Activated CD4-positive, alpha-beta T cell treated with anti-CD3 and anti-CD28 coated beads for 1 hour (primary cell): ENCODE data around the gene FICD.
"Not testable (repeated sequence)": the region's sequence is repeated elsewhere in the genome, so short reads cannot be mapped to it uniquely, and the experiment has no call there.

ENCODE experiments used
- DNase-seq: peaks from one replicate; pipeline ENCODE4 v3.0.0-alpha.2; 2020

Gene FICD

DNA sequence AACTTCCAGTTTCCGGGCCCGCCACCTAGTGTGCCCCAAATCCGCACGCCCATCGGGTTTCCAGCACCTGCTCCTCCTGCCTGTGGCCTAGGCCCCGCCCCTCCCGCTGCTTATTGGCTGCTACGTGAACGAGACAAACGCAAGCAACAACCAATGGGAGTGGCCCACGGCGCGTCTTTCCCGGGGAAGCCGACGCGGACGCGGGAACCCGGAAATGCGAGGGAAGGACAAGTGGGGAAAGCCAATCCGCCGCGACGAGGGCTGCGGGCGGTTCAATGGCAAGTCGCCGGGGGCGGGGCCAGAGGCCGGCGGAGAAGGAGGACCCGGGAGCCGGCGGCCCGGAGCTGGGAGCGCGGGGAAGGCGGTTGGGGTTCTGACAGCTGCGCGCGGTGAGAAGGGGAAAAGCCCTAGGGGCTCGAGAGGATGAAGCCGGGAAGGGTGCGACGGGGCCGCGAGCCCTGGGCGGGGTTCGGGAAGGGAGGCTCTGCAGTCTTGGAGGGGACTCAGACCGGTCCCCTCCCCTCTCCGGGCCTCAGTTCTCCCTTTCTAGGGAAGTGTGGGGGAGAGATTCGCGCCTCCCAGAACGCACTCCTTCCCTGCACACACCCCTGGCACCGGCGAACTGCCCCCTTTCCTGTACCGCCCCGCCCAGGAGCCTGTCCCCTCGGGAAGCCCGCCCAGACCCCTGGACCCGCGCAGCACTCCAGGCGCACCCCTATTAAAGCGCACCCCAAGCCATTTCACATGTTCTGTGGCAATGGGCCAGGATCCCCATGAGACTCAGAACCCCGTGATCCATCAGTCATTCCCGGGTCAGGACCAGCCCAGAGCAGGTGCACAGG, at the start of gene FICD:
Gene FICD (plus strand): TSS at position 305 of the 842 bp plus-strand sequence. CDS start 1,696 bp downstream, outside the sequence.
- peak; percentile 97 for DNase-seq

DNA sequence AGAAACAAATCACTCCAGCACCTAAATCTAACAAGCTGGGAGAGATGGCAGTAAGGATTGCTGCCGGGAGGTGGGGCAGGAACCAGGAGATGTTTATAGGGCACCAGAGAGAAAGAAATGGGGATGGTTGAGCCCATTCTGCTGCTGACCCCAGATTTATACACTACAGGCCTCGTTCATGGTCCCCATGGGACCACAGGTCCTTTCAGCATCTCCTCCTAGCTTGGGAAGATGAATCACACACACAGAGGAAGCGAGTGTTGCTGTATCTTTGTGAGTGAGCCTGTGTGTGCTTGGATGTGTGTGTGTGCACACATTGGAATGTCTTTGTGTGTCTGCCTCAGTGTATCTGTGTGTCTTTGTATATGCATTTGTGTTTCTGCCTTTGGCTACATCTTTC, 49.7 kb upstream of the FICD start:
- no peak for DNase-seq

GRCh38 chr12:108468196-108468968, 46.7 kb upstream of the FICD start:
- DNase-seq, result no peak

DNA sequence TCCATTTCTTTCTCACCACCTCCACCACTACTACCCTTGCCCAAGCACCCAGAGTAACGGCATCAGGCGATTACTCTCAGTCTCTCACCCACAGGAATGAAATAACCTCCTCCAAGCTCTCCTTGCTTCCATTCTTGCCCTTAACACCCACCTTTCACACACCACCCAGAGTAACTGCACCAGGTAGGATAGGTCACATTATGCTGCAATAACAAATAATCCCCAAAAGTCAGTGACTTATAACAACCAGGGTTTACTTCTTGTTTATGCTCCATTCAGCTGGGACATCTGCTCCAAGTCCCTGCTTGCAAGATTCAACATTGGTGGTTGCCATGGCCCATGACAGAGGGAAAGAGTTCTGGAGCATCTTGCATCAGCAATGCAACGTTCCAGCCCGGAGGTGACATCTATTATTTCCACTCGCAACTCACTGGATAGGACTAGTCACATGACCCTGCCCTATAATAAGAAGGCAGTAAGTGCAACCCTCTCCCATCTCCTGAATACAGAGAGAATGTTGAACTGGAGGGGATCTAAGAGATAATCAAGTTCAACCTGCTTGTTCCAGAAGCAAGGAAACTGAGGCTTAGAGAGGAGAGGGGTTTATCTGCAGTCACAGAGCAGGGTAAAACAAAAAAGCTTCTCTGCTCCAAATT, 41.5 kb upstream of the FICD start:
- no peak for DNase-seq

- no peak for DNase-seq
Measured at GRCh38 chr12:108475396-108475795, 39.7 kb upstream of the FICD start.

DNA sequence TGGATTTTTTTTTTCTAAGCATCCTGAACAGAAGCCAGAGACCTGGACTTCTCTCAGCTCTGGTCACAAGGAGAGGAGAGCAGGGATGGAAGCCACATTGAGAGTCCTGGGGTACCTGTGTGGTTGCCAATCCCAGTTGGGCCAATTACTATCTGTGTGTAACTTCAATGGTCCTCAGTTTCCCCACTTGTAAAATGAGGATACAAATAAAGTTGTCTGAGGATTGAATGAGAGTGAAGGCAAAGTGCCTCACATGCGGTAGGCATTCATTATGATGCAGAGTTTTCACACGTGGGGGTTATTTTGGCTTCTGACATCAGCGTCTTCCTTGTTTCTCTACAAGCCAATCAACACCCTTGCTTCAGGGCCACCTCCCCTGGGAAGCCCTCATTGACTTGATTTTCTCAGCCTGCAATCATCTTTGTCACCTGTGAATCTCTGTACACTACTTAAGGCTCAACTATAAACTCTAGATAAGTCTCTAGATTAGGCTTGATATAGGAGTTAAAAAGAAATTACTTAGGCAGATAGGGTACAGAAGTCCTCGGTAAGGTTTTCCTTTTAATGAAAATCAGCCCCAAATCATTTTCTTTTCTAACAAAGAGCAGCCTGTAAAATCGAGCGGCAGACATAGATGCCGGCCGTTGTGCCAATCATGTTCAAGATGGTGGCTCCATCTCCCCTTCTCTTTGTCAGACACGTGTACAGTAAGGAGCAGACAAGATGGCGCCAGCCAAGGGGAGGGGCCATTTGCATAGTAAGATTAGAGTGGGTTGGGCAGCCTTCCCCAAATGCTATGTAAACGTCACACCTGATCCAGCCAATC, 37.8 kb upstream of the FICD start:
- DNase-seq, result no peak

- DNase-seq, result no peak
Measured at GRCh38 chr12:108477881-108478259, 37.2 kb upstream of the FICD start.

DNA sequence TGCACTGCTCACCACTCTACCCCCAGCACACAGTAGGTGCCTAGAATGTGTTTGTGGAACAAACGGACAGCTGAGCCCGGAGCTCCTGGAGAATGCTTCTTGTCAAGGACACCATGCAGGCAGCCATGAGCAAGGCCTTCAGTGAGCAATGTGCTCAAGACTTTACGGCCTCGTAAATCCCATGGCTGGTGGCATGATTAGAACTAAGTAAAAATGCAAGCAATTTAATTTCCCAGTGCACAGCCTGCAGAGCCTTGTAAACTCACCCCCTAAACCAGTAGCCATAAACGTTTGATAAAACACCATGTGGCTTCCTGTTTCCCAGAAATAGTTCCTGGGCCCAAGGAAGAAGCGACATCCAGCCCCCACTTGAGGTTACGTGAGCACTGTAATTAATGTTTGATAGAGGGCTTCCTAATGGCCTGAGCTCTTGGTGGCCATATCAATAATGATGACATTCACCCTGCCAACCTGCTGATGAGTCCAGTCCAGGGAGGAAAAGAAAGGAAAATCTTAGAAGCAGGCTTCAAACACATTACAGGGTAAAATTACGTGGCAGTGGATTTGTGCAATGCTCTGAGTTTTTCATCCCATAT, 36.4 kb upstream of the FICD start:
- no peak for DNase-seq

GRCh38 chr12:108479364-108480070, 35.6 kb upstream of the FICD start:
- no peak for DNase-seq

- no peak for DNase-seq
Measured at GRCh38 chr12:108482717-108483212, 32.3 kb upstream of the FICD start.

- no peak for DNase-seq
Measured at GRCh38 chr12:108483213-108484059, 31.6 kb upstream of the FICD start.

DNA sequence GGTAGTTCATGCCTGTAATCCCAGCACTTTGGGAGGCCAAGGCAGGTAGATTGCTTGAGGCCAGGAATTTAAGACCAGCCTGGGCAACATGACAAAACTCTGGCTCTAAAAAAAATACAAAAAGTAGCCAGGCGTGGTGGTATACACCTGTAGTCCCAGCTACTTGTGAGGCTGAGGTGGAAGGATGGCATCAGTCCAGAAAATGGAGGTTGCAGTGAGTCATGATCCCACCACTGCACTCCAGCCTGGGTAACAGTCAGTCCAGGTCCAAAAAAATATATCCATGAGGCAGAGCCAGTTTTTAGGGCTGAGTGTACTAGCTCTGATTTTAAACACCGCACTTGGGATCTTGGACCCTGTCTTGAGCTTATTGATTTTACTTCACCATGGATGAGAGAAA, 30.6 kb upstream of the FICD start:
- DNase-seq, result no peak

- DNase-seq, result no peak
Measured at GRCh38 chr12:108484845-108485244, 30.2 kb upstream of the FICD start.

DNA sequence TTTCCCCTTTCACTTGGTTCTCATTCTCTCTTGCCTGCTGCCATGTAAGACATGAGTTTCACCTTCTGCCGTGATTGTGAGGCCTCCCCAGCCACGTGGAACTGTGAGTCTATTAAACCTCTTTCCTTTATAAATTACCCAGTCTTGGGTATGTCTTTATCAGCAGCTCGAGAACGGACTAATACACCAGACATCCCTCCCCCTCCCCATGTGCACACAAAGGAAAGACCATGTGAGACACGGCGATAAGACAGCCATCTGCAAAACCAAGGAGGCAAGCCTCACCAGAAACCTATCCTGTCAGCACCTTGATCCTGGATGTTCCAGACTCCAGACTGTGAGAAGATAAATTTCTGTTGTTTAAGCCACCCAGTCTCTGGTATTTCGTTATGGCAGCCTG, 29.7 kb upstream of the FICD start:
- DNase-seq, result not testable (repeated sequence)

DNA sequence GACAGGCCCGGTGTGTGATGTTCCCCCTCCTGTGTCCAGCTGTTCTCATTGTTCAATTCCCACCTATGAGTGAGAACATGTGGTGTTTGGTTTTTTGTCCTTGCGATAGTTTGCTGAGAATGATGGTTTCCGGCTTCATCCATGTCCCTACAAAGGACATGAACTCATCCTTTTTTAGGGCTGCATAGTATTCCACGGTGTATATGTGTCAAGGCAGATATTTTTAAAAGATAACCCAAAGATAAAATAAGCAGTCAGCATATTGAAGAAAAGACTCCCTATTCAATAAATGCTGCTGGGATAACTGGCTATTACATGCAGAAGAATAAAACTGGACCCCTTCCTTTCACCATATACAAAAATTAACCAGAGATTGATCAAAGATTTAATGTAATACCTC, 28.0 kb upstream of the FICD start:
- DNase-seq, result not testable (repeated sequence)

- no peak for DNase-seq
Measured at GRCh38 chr12:108491256-108491655, 23.8 kb upstream of the FICD start.

GRCh38 chr12:108495054-108495453, 20.0 kb upstream of the FICD start:
- DNase-seq, result no peak

- DNase-seq, result no peak
Measured at GRCh38 chr12:108495823-108496579, 19.1 kb upstream of the FICD start.

DNA sequence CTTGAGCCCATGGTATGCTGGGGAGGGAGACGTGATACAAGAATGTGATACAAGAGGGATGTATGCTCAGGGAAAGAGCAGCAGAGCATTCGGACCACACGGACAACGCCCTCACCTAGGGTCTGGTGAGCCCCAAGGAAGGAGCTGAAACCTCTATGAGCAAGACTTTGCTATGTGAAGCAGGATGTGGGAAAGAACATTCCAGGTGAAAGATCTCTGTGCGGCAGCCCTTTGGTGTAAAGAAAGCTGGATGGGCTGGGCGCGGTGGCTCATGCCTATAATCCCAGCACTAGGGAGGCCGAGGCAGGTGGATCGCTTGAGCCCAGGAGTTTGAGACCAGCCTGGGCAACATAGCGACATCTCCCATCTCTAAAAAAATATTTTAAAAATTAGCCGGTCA, 16.9 kb upstream of the FICD start:
- no peak for DNase-seq

- DNase-seq, result no peak
Measured at GRCh38 chr12:108502922-108503321, 12.2 kb upstream of the FICD start.
